Activated CD8-positive, alpha-beta T cell treated with anti-CD3 and anti-CD28 coated beads for 36 hours (primary cell): Measurements from ENCODE around the gene MT3. TPM values are rescaled to one million over a fixed set of nuclear protein-coding genes. Genes with fewer than 3 reads are reported as not detected.

Source experiments
- ATAC-seq: fragments of 200-7000 bp; cut with Tn5 transposase; one replicate; pipeline ENCODE4 v1.10.0; 2021; ENCODE audit warnings: mild to moderate bottlenecking, moderate library complexity
- CTCF ChIA-PET: fragments of 350-600 bp; sonication (Branson Sonifier 250); formaldehyde crosslinking; loops from one replicate; lab custom pipeline; 2021; ENCODE audit warnings: antibody characterized with exemption; lab: Charles Lee
- POLR2A ChIA-PET: fragments of 350-600 bp; sonication (Branson Sonifier 250); formaldehyde crosslinking; loops from one replicate; lab custom pipeline; 2021; ENCODE audit warnings: antibody characterized with exemption; lab: Charles Lee
- DNase-seq: peaks from one replicate; pipeline ENCODE4 v3.0.0-alpha.2; 2020
- H3K27ac Mint-ChIP-seq: one replicate; pipeline ENCODE4 v1.8.0; 2021; ENCODE audit warnings: mild to moderate bottlenecking, mixed read lengths
- H3K27me3 Mint-ChIP-seq: one replicate; pipeline ENCODE4 v1.8.0; 2021; ENCODE audit warnings: mixed read lengths
- H3K36me3 Mint-ChIP-seq: one replicate; pipeline ENCODE4 v1.8.0; 2021; ENCODE audit warnings: low read depth, mixed read lengths
- H3K4me1 Mint-ChIP-seq: one replicate; pipeline ENCODE4 v1.8.0; 2021; ENCODE audit warnings: low read depth, mixed read lengths
- H3K4me3 Mint-ChIP-seq: one replicate; pipeline ENCODE4 v1.8.0; 2021; ENCODE audit warnings: mild to moderate bottlenecking, moderate library complexity, mixed read lengths
- H3K9me3 Mint-ChIP-seq: one replicate; pipeline ENCODE4 v1.8.0; 2021; ENCODE audit warnings: mixed read lengths
- CTCF ChIP-seq: fragments of 200-600 bp; IDR thresholded peaks from one replicate; pipeline ENCODE4 v1.8.0; 2022; ENCODE audit warnings: antibody characterized with exemption, mild to moderate bottlenecking
- intact Hi-C: fragments of 100-400 bp; cut with micrococcal nuclease; formaldehyde crosslinking; loops from one replicate; pipeline ENCODE4 v1.10.0; 2022
- total RNA-seq, 2 experiments: library from RNA; stranded (reverse); gene quantifications; one replicate each; pipeline ENCODE4 v1.2.3, GENCODE V29; 2021

Gene MT3
- total RNA-seq, 2 experiments from 2014 or later, result 30.7 to 33.6 TPM

- DNase-seq (no peak), ATAC-seq (no peak)
- no peaks in the 10 kb centered on the region for H3K9me3 Mint-ChIP-seq
- no peak overlapping the region for H3K27ac Mint-ChIP-seq
- ChIA-PET CTCF (interaction anchor here (1.0 to 1.9 kb wide), 5 partner anchors 17 to 32 kb away, joined by 3 to 5 read pairs (median 4); no protein-coding TSS in a partner anchor), POLR2A (interaction anchor here (0.6 to 0.9 kb wide), 3 partner anchors 14 to 366 kb away, joined by 3 to 6 read pairs (median 3); no protein-coding TSS in a partner anchor)
- H3K27me3 Mint-ChIP-seq, result peaks cover 22% of the 10 kb centered on the region
- TF ChIP-seq CTCF, result no peak
- no peak overlapping the region for H3K4me3 Mint-ChIP-seq
- H3K36me3 Mint-ChIP-seq, result no peaks in the 10 kb centered on the region
- intact Hi-C loops, result no loop called here
- peaks cover 15% of the 10 kb centered on the region for H3K4me1 Mint-ChIP-seq
Observed at GRCh38 chr16:56623637-56624036, 34.3 kb downstream of the MT3 start.

- Mint-ChIP-seq H3K4me3 (peak within 1 kb of the TSS; percentile 78), H3K36me3 (no peaks in the 10 kb centered on the region), H3K27ac (peak within 1 kb of the TSS; percentile 69), H3K27me3 (peaks cover 25% of the 10 kb centered on the region), H3K4me1 (peaks cover 15% of the 10 kb centered on the region), H3K9me3 (no peaks in the 10 kb centered on the region)
- ATAC-seq (peak; percentile 92), DNase-seq (peak; percentile 74)
- no peak for TF ChIP-seq CTCF
- ChIA-PET CTCF (interaction anchor here (0.6 to 1.5 kb wide), 8 partner anchors 8 to 92 kb away, joined by 3 to 8 read pairs (median 3); no protein-coding TSS in a partner anchor), POLR2A (interaction anchor here (0.6 to 1.9 kb wide), 6 partner anchors 11 to 32 kb away, joined by 3 to 9 read pairs (median 3); no protein-coding TSS in a partner anchor)
- intact Hi-C loops, result no loop called here
Observed at GRCh38 chr16:56625140-56625942, 36.0 kb downstream of the MT3 start, which contains the start of gene MT1E. MT1E (plus strand) TSS chr16:56625781; CDS start chr16:56625852, 71 bp downstream.

GRCh38 chr16:56625943-56626654, 36.8 kb downstream of the MT3 start:
- intact Hi-C loops, result no loop called here
- peak overlapping the region; percentile 78 for H3K4me3 Mint-ChIP-seq
- H3K27ac Mint-ChIP-seq, result peak overlapping the region; percentile 69
- ATAC-seq (peak; percentile 31), DNase-seq (no peak)
- no peaks in the 10 kb centered on the region for H3K9me3 Mint-ChIP-seq
- peaks cover 25% of the 10 kb centered on the region for H3K27me3 Mint-ChIP-seq
- no peak for TF ChIP-seq CTCF
- POLR2A ChIA-PET, result interaction anchor here (0.6 to 1.9 kb wide), 6 partner anchors 12 to 31 kb away, joined by 3 to 9 read pairs (median 3); no protein-coding TSS in a partner anchor
- peaks cover 15% of the 10 kb centered on the region for H3K4me1 Mint-ChIP-seq
- CTCF ChIA-PET, result interaction anchor here (0.8 to 1.5 kb wide), 7 partner anchors 9 to 76 kb away, joined by 3 to 8 read pairs (median 3); no protein-coding TSS in a partner anchor
- no peaks in the 10 kb centered on the region for H3K36me3 Mint-ChIP-seq

- peak overlapping the region; percentile 78 for H3K4me3 Mint-ChIP-seq
- no peaks in the 10 kb centered on the region for H3K9me3 Mint-ChIP-seq
- no peak for TF ChIP-seq CTCF
- H3K4me1 Mint-ChIP-seq, result peaks cover 16% of the 10 kb centered on the region
- ATAC-seq (no peak), DNase-seq (no peak)
- H3K27me3 Mint-ChIP-seq, result peaks cover 31% of the 10 kb centered on the region
- H3K27ac Mint-ChIP-seq, result no peak overlapping the region
- no peaks in the 10 kb centered on the region for H3K36me3 Mint-ChIP-seq
- intact Hi-C loops, result no loop called here
- ChIA-PET CTCF (no interaction called here), POLR2A (interaction anchor here (1.6 to 1.9 kb wide), 3 partner anchors 12 to 15 kb away, joined by 3 to 9 read pairs (median 5); no protein-coding TSS in a partner anchor)
Observed at GRCh38 chr16:56626685-56627084, 37.4 kb downstream of the MT3 start.
